ENCODE data around the gene QPCT. TPM values are rescaled to one million over a fixed set of nuclear protein-coding genes. Genes with fewer than 3 reads are reported as not detected.

Gene QPCT
- polyA plus RNA-seq, 1 of the 3 experiments (the other 2 are of a cell fraction): 0.12 TPM

DNA sequence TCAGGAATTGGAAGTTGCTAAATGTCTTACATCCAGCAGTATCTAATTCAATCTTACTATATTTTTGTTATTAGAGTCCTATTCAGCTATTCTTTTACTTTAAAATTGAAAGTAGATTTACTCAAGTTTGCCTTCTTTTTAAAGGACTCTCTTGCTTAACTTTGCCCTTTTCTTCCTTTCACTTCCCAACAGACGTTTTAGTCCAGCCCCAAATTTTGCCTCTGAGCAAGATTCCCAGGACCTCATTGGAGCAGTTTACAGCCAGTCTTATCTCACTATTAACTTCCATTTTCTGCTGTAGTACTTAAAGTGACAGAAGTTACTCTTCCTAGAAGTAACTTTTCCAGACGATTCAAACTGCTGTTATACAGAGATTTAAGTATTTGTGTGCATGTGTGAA lies 18.1 kb upstream of the QPCT start:
- peak overlapping the region; percentile 97 for H2AFZ ChIP-seq (ENCODE audit: low read depth)
- H3K79me2 ChIP-seq (ENCODE audit: insufficient read depth): peaks cover 29% of the 10 kb centered on the region
- no peaks in the 10 kb centered on the region for H3K9me3 ChIP-seq
- POLR2A ChIA-PET: no interaction called here
- H3K9me2 ChIP-seq: no peaks in the 10 kb centered on the region
- TF ChIP-seq YY1 (IDR thresholded peaks at IDR 0.05; ENCODE audit: low read depth) (peak; percentile 20; the same call in 1 of the 2 replicates), RFX5 (IDR thresholded peaks at IDR 0.05; ENCODE audit: low read length) (0 out of 2 replicates have a peak, but pooled peaks have one; percentile 8), TEAD4 (IDR thresholded peaks at IDR 0.05; ENCODE audit: borderline replicate concordance, insufficient read depth) (no peak), GABPA (IDR thresholded peaks at IDR 0.05; ENCODE audit: low read depth) (no peak), MEF2A (IDR thresholded peaks at IDR 0.05; ENCODE audit: borderline replicate concordance, low read depth) (no peak; the same call in 1 of the 2 replicates), GATA2 (CRISPR knock-in tag; IDR thresholded peaks at IDR 0.05) (no peak), FOXM1 (IDR thresholded peaks at IDR 0.05; ENCODE audit: low read depth) (no peak), RCOR1 (IDR thresholded peaks at IDR 0.05; ENCODE audit: low read length) (no peak), POLR2AphosphoS5 (IDR thresholded peaks at IDR 0.05; ENCODE audit: low read depth, low read length) (no peak), MXI1 (IDR thresholded peaks at IDR 0.05; ENCODE audit: low read depth, low read length) (no peak), NRF1 (IDR thresholded peaks at IDR 0.05; ENCODE audit: low read depth, low read length) (no peak), ELF1 (IDR thresholded peaks at IDR 0.05) (0 out of 2 replicates have a peak, but pooled peaks have one; percentile 23), EP300 (IDR thresholded peaks at IDR 0.05; ENCODE audit: borderline replicate concordance in 1 of 2, low read depth in 1 of 2, low read length in 1 of 2) (no peak)
- TF ChIP-seq, protein P1, sequence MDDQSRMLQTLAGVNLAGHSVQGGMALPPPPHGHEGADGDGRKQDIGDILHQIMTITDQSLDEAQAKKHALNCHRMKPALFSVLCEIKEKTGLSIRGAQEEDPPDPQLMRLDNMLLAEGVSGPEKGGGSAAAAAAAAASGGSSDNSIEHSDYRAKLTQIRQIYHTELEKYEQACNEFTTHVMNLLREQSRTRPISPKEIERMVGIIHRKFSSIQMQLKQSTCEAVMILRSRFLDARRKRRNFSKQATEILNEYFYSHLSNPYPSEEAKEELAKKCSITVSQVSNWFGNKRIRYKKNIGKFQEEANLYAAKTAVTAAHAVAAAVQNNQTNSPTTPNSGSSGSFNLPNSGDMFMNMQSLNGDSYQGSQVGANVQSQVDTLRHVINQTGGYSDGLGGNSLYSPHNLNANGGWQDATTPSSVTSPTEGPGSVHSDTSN (IDR thresholded peaks at IDR 0.05): peak; percentile 97
- TF ChIP-seq, protein P2, sequence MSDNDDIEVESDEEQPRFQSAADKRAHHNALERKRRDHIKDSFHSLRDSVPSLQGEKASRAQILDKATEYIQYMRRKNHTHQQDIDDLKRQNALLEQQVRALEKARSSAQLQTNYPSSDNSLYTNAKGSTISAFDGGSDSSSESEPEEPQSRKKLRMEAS (IDR thresholded peaks at IDR 0.05; ENCODE audit: low read depth): peak; percentile 51; the same call in 1 of the 2 replicates
- DNase-seq: no peak
- H3K4me3 ChIP-seq (ENCODE audit: low read depth in 2 of 2, low read length in 1 of 2): peak overlapping the region; percentile 2 to 21; a peak in 2 of 4 replicates
- H3K4me1 ChIP-seq (ENCODE audit: control insufficient read depth in 1 of 2, insufficient read depth in 2 of 2, low read depth in 1 of 2, low read length in 1 of 2): peaks cover 21 to 46% of the 10 kb centered on the region in 2 experiments; a peak in 3 of 4 replicates
- peak overlapping the region; percentile 0 to 74; a peak in 3 of 4 replicates for H3K27ac ChIP-seq (ENCODE audit: low read depth in 2 of 2, low read length in 1 of 2)
- CTCF ChIA-PET: interaction anchor here (0.7 to 2.8 kb wide), 5 partner anchors 10 to 551 kb away, joined by 3 to 11 read pairs (median 6); no protein-coding TSS in a partner anchor
- peaks cover 23% of the 10 kb centered on the region for H3F3A ChIP-seq (replicated peaks; ENCODE audit: insufficient read depth)
- peaks cover 21% of the 10 kb centered on the region for H4K20me1 ChIP-seq (ENCODE audit: insufficient read depth)
- H3K27me3 ChIP-seq (ENCODE audit: insufficient read depth): no peaks in the 10 kb centered on the region
- peak overlapping the region; percentile 11; the same call in 1 of the 2 replicates for H3K9ac ChIP-seq
- peaks cover 4 to 5% of the 10 kb centered on the region in 2 experiments for H3K36me3 ChIP-seq (replicated peaks in 1 of 2; ENCODE audit: control insufficient read depth in 1 of 2, insufficient read depth in 2 of 2, low read length in 1 of 2)
- 7% methylated on average over 2 of the region's 2 CpGs for WGBS (ENCODE audit: low lambda C conversion rate)
- H3K4me2 ChIP-seq: peak overlapping the region; percentile 84

DNA sequence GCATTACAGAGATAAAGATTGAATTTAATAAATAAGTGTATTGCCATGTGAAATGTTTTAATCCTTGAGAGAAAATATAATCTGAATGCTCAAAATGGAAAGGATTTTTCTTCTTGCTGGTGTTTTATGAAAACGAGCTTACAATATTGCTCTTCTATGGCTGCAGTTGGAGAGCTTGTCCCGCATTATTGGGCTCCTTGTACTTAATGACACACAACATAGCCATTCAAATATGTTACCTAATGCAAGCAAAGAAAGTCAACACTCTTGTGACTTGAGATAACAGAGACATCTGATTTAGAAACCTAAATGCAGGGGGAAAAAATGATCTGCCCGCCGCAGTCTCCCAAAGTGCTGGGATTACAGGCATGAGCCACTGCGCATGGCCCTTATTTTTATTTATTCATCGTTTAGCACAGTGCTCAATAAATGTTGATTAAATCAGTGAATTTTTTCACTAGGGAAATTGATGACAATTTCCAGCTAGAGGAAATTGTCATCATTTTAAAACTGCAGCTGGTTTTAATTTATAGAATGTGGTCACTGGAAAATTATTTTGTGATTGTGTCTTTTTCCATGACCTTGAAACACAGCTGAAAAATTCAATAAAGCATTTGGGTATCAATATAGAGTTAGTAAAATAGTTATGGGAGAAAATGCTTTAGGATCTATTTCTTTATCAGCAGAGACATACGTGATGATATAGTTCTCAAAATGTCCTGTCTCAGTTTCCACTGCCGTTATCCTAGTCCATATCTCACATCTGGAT lies 17.4 kb upstream of the QPCT start:
- H3K4me1 ChIP-seq (ENCODE audit: control insufficient read depth in 1 of 2, insufficient read depth in 2 of 2, low read depth in 1 of 2, low read length in 1 of 2): peaks cover 19 to 38% of the 10 kb centered on the region in 2 experiments; a peak in 3 of 4 replicates
- ChIA-PET POLR2A (no interaction called here), CTCF (interaction anchor here (1.0 to 2.8 kb wide), 5 partner anchors 11 to 550 kb away, joined by 3 to 11 read pairs (median 5); no protein-coding TSS in a partner anchor)
- no peaks in the 10 kb centered on the region for H3K27me3 ChIP-seq (ENCODE audit: insufficient read depth)
- no peak for DNase-seq
- peaks cover 13% of the 10 kb centered on the region for H4K20me1 ChIP-seq (ENCODE audit: insufficient read depth)
- peak overlapping the region; percentile 84 for H3K4me2 ChIP-seq
- peak overlapping the region; percentile 11; the same call in 1 of the 2 replicates for H3K9ac ChIP-seq
- H3K27ac ChIP-seq (ENCODE audit: low read depth in 2 of 2, low read length in 1 of 2): peak overlapping the region; percentile 0 to 74; a peak in 3 of 4 replicates
- H3F3A ChIP-seq (replicated peaks; ENCODE audit: insufficient read depth): peaks cover 23% of the 10 kb centered on the region
- TF ChIP-seq TCF12 (IDR thresholded peaks at IDR 0.05) (peak; percentile 51; the same call in 1 of the 2 replicates), SIN3A (IDR thresholded peaks at IDR 0.05; ENCODE audit: borderline replicate concordance, low read depth, low read length) (no peak), RAD21 (IDR thresholded peaks at IDR 0.05; ENCODE audit: low read length) (no peak), GATA2 (CRISPR knock-in tag; IDR thresholded peaks at IDR 0.05) (no peak), EZH2phosphoT487 (IDR thresholded peaks at IDR 0.05; ENCODE audit: borderline replicate concordance, low read depth) (no peak), MXI1 (IDR thresholded peaks at IDR 0.05; ENCODE audit: low read depth, low read length) (no peak)
- TF ChIP-seq, protein P3, sequence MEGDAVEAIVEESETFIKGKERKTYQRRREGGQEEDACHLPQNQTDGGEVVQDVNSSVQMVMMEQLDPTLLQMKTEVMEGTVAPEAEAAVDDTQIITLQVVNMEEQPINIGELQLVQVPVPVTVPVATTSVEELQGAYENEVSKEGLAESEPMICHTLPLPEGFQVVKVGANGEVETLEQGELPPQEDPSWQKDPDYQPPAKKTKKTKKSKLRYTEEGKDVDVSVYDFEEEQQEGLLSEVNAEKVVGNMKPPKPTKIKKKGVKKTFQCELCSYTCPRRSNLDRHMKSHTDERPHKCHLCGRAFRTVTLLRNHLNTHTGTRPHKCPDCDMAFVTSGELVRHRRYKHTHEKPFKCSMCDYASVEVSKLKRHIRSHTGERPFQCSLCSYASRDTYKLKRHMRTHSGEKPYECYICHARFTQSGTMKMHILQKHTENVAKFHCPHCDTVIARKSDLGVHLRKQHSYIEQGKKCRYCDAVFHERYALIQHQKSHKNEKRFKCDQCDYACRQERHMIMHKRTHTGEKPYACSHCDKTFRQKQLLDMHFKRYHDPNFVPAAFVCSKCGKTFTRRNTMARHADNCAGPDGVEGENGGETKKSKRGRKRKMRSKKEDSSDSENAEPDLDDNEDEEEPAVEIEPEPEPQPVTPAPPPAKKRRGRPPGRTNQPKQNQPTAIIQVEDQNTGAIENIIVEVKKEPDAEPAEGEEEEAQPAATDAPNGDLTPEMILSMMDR (IDR thresholded peaks at IDR 0.05): no peak
- peak overlapping the region; percentile 2 to 21; a peak in 1 of 4 replicates for H3K4me3 ChIP-seq (ENCODE audit: low read depth in 2 of 2, low read length in 1 of 2)
- no peaks in the 10 kb centered on the region for H3K9me2 ChIP-seq
- no peaks in the 10 kb centered on the region for H3K9me3 ChIP-seq
- H3K36me3 ChIP-seq (replicated peaks in 1 of 2; ENCODE audit: control insufficient read depth in 1 of 2, insufficient read depth in 2 of 2, low read length in 1 of 2): peaks cover 0 to under 1% of the 10 kb centered on the region in 2 experiments
- peaks cover 22% of the 10 kb centered on the region for H3K79me2 ChIP-seq (ENCODE audit: insufficient read depth)
- 57% methylated on average over 8 of the region's 8 CpGs for WGBS (ENCODE audit: low lambda C conversion rate)
- H2AFZ ChIP-seq (ENCODE audit: low read depth): peak overlapping the region; percentile 97

Measured in SK-N-SH (cell line).